Hematopoietic multipotent progenitor cell treated with erythropoietin and hydrocortisone succinate and interleukin-3 and kit ligand, for 6 days (in vitro differentiated cells): ENCODE results near the gene SEC23B.
"Not testable (repeated sequence)": the region's sequence is repeated elsewhere in the genome, so short reads cannot be mapped to it uniquely, and the experiment has no call there.

Experiments used
- DNase-seq: peaks from one replicate; pipeline ENCODE4 v3.0.0-alpha.2; 2015

Gene SEC23B

GRCh38 chr20:18526761-18527160 is 19.0 kb downstream of the SEC23B start:
- DNase-seq = not testable (repeated sequence)

GRCh38 chr20:18527339-18527738 is 19.6 kb downstream of the SEC23B start:
- DNase-seq = no peak

- DNase-seq = no peak
These were observed 20.1 kb downstream of the SEC23B start for GRCh38 chr20:18527836-18528235.

GRCh38 chr20:18529041-18529440 is 21.3 kb downstream of the SEC23B start:
- no peak for DNase-seq

GRCh38 chr20:18532626-18533025 is 24.9 kb downstream of the SEC23B start:
- DNase-seq = no peak

DNA sequence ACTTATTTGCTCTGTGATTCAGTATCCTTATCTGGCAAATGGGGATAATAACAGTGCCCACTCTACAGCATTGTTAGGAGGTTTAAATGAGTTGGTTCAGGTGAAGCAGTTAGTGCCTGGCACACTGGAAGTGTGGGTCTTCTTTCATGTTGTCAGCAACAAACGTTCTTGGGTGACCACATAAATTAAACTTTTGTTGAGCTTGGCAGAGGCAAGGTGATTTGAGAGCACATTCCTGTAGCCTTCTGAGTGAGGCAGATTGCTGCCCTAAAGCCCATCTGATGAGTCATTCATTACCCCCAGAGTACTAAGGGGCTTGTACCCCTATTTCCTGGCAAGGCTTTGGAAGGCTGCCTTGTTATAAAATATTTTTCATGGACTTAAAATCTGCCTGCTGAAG is 25.8 kb downstream of the SEC23B start:
- no peak for DNase-seq

- no peak for DNase-seq
These were observed 26.4 kb downstream of the SEC23B start for GRCh38 chr20:18533978-18534644.

GRCh38 chr20:18537651-18538050 is 29.9 kb downstream of the SEC23B start:
- no peak for DNase-seq

- no peak for DNase-seq
These were observed 34.0 kb downstream of the SEC23B start for GRCh38 chr20:18541741-18542140.

DNA sequence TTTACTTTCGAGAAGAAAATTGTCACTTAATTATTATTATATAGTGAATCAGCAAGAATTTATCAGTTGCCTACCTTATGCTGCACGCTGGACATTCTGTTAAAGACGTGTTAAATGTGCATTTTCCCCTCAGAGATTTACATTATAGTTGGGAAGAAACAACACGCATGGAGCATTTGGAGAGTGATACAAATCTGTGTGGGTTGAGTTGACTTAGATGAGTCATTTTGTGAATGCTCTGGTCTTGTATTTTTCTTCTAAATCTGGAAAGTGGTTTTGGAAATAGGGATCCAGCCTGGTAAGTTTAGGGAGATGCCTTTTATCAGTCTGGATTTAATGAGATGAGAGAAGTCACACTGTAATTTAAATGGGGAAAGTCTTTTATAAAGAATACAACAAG is 35.5 kb downstream of the SEC23B start:
- no peak for DNase-seq

DNA sequence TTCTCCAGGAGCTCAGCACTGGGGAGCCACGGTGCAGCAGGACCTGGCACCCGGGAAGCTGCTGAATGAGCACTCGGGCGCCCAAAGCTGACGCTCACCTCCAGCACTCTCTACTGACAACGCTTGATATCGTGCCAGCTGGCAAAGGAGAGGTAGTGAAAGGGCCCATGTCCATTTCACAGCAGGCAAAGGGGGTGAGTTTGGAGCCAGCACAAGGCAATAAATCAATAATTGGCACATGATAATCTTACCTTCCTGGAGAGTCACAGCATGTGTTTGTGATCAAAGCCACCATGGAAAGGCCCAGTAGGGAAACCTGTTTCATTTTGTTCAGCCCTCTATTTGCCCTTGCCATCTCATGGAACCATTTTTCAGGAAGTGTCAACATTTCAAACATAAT is 36.2 kb downstream of the SEC23B start:
- DNase-seq = no peak

GRCh38 chr20:18545566-18545965 is 37.8 kb downstream of the SEC23B start:
- DNase-seq = no peak

DNA sequence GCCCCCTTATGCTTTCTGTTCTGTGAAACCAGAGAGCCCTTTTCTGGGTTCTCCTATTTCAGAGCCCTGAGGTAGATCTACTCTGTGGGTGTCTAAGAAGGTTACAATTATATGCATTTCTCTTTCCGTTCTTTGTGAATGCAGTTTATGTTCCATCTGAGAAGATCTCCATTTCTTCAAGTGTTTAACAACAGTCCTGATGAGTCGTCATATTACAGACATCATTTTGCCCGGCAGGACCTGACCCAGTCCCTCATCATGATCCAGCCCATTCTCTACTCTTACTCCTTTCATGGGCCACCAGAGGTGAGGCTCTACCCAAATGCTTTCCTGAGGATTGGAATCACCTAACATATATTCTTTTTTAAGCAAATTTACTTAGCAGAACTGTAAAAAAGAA is 40.7 kb downstream of the SEC23B start:
- DNase-seq = no peak

GRCh38 chr20:18553746-18554145 is 46.0 kb downstream of the SEC23B start:
- DNase-seq = no peak

- DNase-seq = peak; percentile 97
These were observed 59.4 kb downstream of the SEC23B start, which contains the start of gene SMIM26 for GRCh38 chr20:18566892-18567738. Gene SMIM26, plus strand, starts transcription at chr20:18567432. Its CDS starts 47 bp downstream, at chr20:18567479.

DNA sequence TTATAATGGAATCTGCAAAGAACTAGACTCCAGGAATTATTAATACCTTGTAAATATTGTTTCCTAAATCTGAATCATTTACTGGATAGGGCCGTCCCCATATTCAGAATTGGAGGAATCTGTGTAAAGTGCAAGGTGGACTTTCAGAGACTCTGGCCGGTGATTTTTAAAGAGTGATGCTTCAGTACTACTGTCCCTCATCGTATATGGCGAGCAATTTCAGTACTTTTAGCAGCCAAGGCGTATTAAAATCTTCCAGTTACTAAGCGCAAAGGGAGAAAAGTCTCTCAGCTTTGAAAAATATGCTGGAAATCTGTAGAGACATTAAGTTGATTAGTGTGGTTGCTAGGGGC is 60.0 kb downstream of the SEC23B start:
- DNase-seq = peak; percentile 21

DNA sequence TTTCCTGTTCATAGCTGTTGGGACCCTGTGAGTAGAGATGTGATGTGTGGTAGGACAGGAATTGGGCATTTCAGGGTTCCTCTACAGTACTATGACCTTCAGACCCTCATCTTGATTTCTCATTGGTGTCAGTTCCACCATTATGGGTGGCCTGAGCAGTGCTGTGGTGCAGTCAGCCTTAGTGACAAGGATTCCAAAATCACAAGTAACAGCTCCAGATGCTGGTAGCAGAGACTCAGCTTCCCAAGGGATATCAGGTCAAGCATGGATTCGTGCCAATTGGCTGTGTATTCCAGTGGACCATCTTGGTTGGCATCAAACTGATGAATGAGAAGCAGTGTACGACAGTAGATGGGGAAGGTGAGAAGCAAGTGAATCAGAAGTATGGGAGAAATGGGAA is 63.3 kb downstream of the SEC23B start:
- DNase-seq = no peak

- DNase-seq = no peak
These were observed 63.8 kb downstream of the SEC23B start for GRCh38 chr20:18571578-18571977.

DNA sequence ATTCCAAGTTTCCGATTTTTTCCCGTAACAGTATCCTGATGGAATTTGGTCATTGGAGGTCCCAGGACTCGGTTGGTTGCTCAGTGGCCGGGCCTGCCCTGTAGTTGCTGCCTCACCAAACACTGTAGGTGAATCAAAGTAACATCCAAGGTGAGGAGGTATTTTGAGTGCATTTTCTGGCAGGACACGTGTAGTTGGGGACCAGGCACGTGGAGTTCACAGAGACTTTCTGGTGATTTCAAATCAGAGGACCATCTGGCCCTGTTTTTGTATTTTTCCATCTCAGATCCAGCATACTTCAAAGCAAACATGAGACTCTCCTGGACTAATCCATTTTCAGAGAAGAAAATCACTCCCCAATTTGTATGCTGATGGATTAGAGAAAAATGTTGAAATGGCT is 70.2 kb downstream of the SEC23B start:
- no peak for DNase-seq

GRCh38 chr20:18578581-18578980 is 70.8 kb downstream of the SEC23B start:
- peak; percentile 33 for DNase-seq

- no peak for DNase-seq
These were observed 72.3 kb downstream of the SEC23B start for GRCh38 chr20:18580012-18580411.

DNA sequence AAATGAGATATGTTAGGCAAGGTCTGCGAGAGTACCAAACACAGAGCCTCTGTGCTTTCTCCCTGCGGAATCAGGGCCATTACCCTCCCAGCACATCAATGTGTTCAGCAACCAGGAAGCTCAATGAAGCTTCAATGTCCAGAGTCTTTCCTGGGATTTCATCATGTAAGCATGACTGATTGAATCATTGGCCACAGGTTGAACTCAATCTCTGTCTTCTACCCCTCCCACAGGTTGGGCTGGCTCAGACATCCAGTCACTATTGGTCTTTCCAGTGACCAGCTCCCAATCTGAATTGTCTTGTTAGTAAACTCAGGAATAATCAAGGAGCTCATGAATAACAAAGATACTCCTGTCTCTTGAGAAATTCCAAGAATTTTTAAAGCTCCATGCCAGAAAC is 77.4 kb downstream of the SEC23B start:
- no peak for DNase-seq

GRCh38 chr20:18587665-18588573 is 80.2 kb downstream of the SEC23B start, which contains the start of gene DTD1:
Gene DTD1, plus strand, starts transcription at chr20:18588054. Its CDS starts 19 bp downstream, at chr20:18588073.
- DNase-seq = peak; percentile 96
